RPMI7951 (cell line): Measurements from ENCODE around the gene ZFAND3. TPM values are rescaled to one million over a fixed set of nuclear protein-coding genes. Genes with fewer than 3 reads are reported as not detected.

Experiments used
- DNase-seq: peaks from one replicate; pipeline ENCODE4 v3.0.0-alpha.2; 2012; ENCODE audit warnings: low read depth
- total RNA-seq: library from RNA; depleted of rRNA; stranded (reverse); fragments of >200 nt; shearing (Covaris generic); gene quantifications from 2 replicates; pipeline ENCODE4 v1.2.3, GENCODE V29; 2014; rRNA removed

The ZFAND3 gene
- 9.5 and 11.5 TPM in 2 replicates for total RNA-seq

DNA sequence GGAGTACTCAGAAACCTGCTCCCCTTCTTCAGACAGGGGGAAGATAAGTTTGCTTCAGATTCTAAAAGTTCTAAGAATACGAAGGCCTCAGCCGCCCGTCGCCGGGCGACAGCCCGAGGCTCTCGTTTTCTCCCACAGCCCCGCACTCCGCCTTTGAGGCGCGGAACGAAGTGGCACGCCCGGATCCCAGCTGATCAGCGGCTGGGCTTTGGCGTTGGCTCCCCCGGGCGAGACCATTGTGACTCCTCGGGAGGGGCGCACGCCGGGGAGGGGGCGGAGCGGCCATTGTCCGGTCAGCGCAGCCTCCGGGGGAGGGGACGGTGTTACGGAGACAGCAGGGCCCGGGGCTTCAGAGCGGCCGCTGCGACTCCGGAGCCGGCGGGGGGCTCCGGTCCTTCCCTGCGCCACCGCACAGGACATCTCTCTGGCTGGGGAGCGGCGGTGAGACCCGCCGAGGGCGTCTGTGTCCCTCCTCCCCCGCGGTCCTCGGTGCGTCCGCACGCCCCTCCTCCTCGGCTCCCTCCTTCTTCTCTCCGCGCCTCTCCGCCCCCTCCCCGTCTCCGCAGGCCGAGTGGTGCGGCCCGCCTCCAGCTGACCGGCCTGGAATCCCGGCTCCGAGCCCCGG is at the start of gene ZFAND3:
ZFAND3 (plus strand) TSS at position 551 of the 625 bp plus-strand sequence. CDS start 219 bp downstream, outside the sequence.
- DNase-seq, result peak; percentile 96

GRCh38 chr6:37774028-37774680 is 45.4 kb upstream of the ZFAND3 start:
- no peak for DNase-seq

DNA sequence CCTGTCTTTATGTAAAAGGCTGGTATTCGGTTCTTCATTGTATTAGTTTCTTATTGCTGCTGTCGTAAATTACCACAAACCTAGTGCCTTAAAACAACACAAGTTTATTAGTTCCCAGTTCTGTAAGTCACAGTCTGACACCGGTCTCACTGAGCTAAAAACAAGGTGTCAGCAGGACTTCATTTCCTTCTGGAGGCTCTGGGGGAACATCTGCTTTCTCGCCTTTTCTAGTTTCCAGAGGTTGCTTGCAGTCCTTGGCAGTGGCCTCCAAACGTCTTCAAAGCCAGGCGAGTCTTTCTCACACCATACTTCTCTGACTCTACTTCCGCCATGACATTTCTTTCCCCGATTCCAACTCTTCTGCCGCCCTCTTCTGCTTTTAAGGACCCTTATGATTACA is 43.0 kb upstream of the ZFAND3 start:
- no peak for DNase-seq

DNA sequence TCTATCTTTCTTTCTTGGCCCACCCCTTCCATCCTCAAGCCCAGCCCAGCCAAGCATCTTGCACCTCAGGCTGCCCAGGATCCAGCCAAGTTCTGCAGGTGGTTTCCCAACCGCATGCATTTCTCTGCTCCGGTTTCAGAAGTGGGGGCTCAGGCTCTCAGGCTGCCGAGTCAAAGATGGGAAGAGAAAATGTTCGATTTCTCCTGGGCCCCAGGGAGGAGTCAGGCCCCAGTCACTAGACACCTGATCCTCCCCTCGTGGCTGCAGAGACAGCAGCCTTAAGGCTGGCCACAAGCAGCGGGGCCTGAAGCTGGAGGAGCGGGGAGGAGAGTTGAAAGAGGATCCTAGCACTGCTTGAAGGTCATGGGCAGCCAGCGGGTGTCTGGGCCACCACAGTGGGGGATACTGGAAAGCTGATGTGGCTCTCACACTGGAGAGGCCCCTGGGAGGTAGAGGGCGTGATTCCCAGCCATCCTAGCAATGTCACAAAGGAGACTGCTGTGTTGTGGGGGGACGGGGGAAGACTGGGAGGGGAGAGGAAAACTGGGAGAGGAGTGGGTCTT is 42.2 kb upstream of the ZFAND3 start:
- DNase-seq, result no peak

- peak; percentile 35 for DNase-seq
Observed at GRCh38 chr6:37779111-37779800, 40.3 kb upstream of the ZFAND3 start.

GRCh38 chr6:37779902-37780628 is 39.5 kb upstream of the ZFAND3 start:
- no peak for DNase-seq

GRCh38 chr6:37781788-37782187 is 37.7 kb upstream of the ZFAND3 start:
- no peak for DNase-seq

DNA sequence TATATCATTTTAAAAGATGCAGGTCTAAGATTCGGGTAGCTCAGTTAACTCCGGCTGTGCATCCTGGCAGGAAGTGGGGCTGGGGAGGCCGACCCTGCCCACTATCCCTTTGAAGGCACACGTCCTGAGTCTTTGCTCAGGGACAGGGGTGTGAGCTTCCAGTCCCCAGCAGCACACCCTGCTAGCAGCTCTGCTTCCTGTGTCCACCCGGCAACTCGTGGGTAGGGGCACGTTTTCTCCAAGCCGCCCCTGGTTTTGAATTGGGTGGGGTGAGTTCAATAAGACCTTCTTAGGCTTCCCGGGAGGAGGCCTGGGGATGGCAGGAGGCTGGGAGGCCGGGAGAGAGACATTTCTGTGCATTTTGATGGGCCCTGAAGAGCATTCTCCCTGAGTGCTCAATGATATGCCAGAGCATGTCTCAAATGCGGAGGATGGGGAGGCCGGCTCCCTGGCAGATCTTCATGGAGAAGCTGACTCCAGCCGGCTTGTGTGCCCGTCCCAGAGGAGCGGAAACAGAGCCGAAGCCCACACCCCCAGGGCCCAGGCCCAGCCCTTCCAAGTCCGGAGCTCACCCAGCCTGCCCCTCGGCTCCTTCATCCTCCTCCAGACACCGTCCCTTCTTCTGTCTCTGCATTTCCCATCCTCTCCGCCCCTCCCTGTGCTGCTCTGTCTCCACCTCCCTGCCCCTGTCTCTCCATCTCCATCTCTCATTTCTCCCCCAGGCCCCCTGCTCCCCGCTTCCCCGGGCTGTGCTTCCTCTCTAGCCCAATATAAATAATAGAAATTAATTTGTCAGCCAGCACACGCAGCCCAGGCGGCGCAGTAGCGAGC is 36.3 kb upstream of the ZFAND3 start:
- peak; percentile 56 for DNase-seq

- DNase-seq, result no peak
Observed at GRCh38 chr6:37783856-37784584, 35.5 kb upstream of the ZFAND3 start.

DNA sequence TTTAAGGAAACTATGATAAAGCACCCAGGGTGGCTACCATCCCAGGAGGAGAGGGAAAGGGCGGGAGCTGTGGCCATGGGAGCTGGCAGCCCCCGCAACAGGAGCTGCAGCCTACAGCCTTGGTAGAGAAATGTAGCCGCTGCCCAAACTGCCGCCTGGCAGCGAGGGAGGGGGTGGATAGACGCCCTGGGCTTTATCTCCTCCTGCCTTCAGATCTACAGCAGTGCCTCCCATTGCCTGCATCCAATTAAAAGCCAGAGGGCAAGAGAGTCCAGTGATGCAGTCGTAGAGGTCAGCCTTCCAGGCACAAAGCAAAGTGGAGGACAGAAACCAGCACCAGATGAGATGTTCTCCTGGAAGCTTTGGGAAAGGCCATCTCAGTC is 35.0 kb upstream of the ZFAND3 start:
- DNase-seq, result peak; percentile 27

DNA sequence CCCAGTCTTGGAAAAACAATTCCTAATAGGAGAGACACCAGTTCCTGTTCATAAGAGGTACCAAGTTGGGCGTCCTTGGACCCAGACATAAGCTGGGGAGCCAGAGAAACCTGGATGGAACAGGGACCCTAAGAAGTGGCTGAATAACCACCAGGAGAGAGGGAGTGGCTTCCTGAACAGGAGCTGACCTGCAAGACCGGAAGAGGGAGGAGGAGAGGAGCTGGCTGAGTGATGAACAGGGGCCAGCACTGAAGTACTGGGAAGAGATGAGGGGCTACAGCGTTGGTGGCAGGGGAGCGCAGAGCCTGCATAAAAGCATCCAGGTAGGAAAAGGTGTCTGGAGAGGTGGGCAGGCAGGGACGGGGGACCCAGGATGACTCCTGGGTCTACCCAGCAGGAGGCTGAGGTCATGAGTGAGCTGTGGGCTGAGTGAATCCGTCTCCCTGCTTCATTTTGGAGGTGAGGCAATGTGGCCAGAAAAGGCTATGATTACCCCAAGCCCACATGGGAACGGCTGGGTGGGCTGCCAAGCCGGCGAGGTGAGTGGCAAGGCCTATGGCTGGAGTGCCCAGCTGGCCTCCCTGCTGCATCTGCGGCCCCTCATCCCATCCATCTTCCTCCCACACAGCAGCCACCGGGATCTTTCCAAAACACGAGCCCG is 34.4 kb upstream of the ZFAND3 start:
- DNase-seq, result no peak

- no peak for DNase-seq
Observed at GRCh38 chr6:37785663-37786270, 33.8 kb upstream of the ZFAND3 start.

DNA sequence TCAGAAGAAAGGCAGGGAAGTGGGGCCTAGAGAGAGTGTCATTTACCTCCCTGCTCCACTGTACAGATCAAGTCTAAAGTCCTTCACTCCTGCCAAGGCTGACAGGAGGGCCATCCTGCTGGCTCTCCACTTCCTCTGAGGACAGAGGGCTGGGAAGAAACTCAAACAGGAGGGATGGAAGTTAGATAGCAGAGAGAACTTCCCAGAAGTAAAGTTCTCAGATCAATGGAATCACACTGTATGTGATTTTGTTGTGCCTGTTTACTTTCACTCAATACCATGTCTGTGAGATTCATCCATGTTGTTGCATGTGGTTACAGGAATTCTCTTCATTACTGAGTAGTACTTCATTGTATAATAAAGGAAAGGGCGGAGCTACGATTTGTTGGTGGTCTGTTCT is 32.3 kb upstream of the ZFAND3 start:
- DNase-seq, result no peak

GRCh38 chr6:37788259-37788658 is 31.3 kb upstream of the ZFAND3 start:
- DNase-seq, result peak; percentile 71

GRCh38 chr6:37791156-37791919 is 28.2 kb upstream of the ZFAND3 start:
- peak; percentile 97 for DNase-seq

DNA sequence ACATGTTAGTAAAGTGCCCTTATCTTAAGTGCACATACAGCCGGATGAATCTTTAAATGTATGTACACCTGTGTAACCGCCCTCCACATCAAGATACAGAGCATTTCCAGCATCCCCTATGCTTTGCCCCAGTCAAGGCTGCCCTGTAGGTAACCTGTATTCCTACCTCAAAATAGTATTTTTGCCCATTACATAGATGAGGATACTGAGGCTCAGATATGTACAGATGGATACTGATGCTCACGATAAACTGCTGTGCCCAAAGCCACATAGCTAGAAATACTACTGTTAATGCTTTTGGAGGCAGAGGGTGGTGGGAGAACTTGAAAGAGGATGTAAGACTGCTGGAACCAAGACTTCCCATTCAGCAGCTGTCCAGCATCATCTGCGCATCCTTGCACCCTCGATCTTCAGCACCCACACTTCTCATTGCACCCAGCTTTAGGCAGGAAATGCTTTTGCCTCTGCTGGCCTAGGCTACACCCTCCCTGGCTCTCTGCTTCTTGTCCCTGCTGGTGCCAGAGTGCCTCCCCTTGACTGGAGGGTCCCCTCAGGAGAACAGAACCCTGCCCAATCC is 27.0 kb upstream of the ZFAND3 start:
- DNase-seq, result no peak

GRCh38 chr6:37793067-37793466 is 26.5 kb upstream of the ZFAND3 start:
- no peak for DNase-seq

GRCh38 chr6:37794825-37795224 is 24.7 kb upstream of the ZFAND3 start:
- DNase-seq, result peak; percentile 40
